Activated CD8-positive, alpha-beta memory T cell treated with anti-CD3 and anti-CD28 coated beads, Interleukin-2, amount 50 U/mL, for 1 hour (primary cell): ENCODE data around the gene NKD2.
"Not testable (repeated sequence)": the region's sequence is repeated elsewhere in the genome, so short reads cannot be mapped to it uniquely, and the experiment has no call there.

Experiments
- DNase-seq: peaks from one replicate; pipeline ENCODE4 v3.0.0-alpha.2; 2020; ENCODE audit errors: extremely low read depth

NKD2 gene

GRCh38 chr5:1058083-1058945 is 49.7 kb downstream of the NKD2 start:
- no peak for DNase-seq

- no peak for DNase-seq
Observed at GRCh38 chr5:1058988-1059883, 50.6 kb downstream of the NKD2 start.

- no peak for DNase-seq
Observed at GRCh38 chr5:1059884-1060263, 51.3 kb downstream of the NKD2 start.

GRCh38 chr5:1060535-1060981 is 52.0 kb downstream of the NKD2 start:
- no peak for DNase-seq

- not testable (repeated sequence) for DNase-seq
Observed at GRCh38 chr5:1061292-1061691, 52.7 kb downstream of the NKD2 start.

GRCh38 chr5:1061916-1062315 is 53.3 kb downstream of the NKD2 start:
- no peak for DNase-seq

GRCh38 chr5:1062761-1063568 is 54.4 kb downstream of the NKD2 start:
- no peak for DNase-seq

- no peak for DNase-seq
Observed at GRCh38 chr5:1063661-1064382, 55.2 kb downstream of the NKD2 start.

GRCh38 chr5:1064383-1065142 is 56.0 kb downstream of the NKD2 start:
- no peak for DNase-seq

- DNase-seq, result no peak
Observed at GRCh38 chr5:1065143-1065750, 56.6 kb downstream of the NKD2 start.

GRCh38 chr5:1065891-1066650 is 57.5 kb downstream of the NKD2 start:
- no peak for DNase-seq

GRCh38 chr5:1066676-1067075 is 58.1 kb downstream of the NKD2 start:
- DNase-seq, result no peak

- no peak for DNase-seq
Observed at GRCh38 chr5:1067141-1068121, 58.8 kb downstream of the NKD2 start.

- DNase-seq, result no peak
Observed at GRCh38 chr5:1068204-1068894, 59.7 kb downstream of the NKD2 start.

- no peak for DNase-seq
Observed at GRCh38 chr5:1068895-1069719, 60.5 kb downstream of the NKD2 start.

GRCh38 chr5:1069720-1070088 is 61.1 kb downstream of the NKD2 start:
- DNase-seq, result no peak
